ENCODE data around the gene UFSP2. TPM values are rescaled to one million over a fixed set of nuclear protein-coding genes. Genes with fewer than 3 reads are reported as not detected.

The UFSP2 gene
- total RNA-seq, 1 donor from 2014 or later = 27.5 TPM

DNA sequence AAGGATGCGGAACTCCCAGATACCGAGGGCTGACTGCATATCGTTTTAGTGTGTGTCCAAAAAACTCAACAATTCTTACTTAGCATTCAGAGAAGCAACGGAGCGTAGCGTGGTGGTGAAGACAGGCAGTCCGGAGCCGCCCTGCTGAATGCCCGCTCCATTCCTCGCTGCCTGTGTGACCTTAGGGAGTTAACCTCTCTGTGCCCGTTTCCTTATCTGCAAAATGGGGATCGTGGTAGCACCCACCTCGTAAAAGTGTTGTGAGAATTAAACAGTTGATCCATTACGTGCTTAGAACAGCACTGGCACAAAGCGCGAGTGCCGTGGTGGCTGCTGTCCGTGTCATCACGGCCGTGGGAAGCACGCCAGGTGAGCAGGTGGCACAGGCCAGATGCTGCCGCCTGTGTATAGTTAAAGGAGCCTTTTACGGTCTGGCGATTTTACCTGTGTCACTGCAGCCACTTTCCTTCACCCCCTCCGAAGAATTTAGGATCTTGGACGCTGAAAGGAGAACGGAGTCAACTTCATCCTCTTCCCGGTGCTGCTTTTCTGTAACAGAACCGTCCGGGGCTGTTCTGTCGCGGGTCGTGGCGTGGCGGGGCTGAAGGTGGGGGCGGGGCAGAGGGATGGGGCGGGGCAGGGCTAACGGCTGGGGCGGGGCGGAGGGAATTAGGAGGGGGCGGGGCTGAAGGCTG, 44.9 kb upstream of the UFSP2 start:
- Histone ChIP-seq H3K4me2 (ENCODE audit: low read length) (peak overlapping the region; percentile 100), H4K20me1 (ENCODE audit: insufficient read depth, low read length) (no peaks in the 10 kb centered on the region), H3K36me3 (ENCODE audit: insufficient read depth, low read length) (no peaks in the 10 kb centered on the region), H2AFZ (ENCODE audit: low read depth, low read length) (peak overlapping the region; percentile 87), H3K9ac (ENCODE audit: low read length) (peak overlapping the region; percentile 80), H3K4me1 (ENCODE audit: insufficient read depth, low read length) (no peaks in the 10 kb centered on the region), H3K79me2 (ENCODE audit: insufficient read depth, low read length) (no peaks in the 10 kb centered on the region), H3K27ac (ENCODE audit: low read depth, low read length) (no peak overlapping the region), H3K4me3 (ENCODE audit: insufficient read depth, low read depth, low read length) (peak overlapping the region; percentile 75), H3K27me3 (ENCODE audit: insufficient read depth, low read length) (peaks cover 3% of the 10 kb centered on the region), H3K9me3 (ENCODE audit: insufficient read depth, low read depth, low read length) (no peaks in the 10 kb centered on the region)
- peaks cover 3% of the 10 kb centered on the region for H3K9me3 Mint-ChIP-seq (ENCODE audit: unreplicated experiment)
- TF ChIP-seq EZH2 (IDR thresholded peaks at IDR 0.05; ENCODE audit: insufficient read depth, low read length) = no peak
- no peak for TF ChIP-seq CTCF (IDR thresholded peaks at IDR 0.05; ENCODE audit: insufficient read depth, low read depth, low read length)
- no peak overlapping the region for H3K27ac Mint-ChIP-seq (ENCODE audit: unreplicated experiment)
- peak overlapping the region; percentile 82 for H3K4me3 Mint-ChIP-seq (ENCODE audit: unreplicated experiment)
- FAIRE-seq (no peak), DNase-seq (ENCODE audit: low read depth) (no peak)
- no peaks in the 10 kb centered on the region for H3K36me3 Mint-ChIP-seq (ENCODE audit: low read depth, unreplicated experiment)
- peaks cover 8% of the 10 kb centered on the region for H3K27me3 Mint-ChIP-seq (ENCODE audit: low read depth, unreplicated experiment)
- H3K4me1 Mint-ChIP-seq (ENCODE audit: low read depth, unreplicated experiment) = no peaks in the 10 kb centered on the region

- peaks cover 3% of the 10 kb centered on the region for H3K9me3 Mint-ChIP-seq (ENCODE audit: unreplicated experiment)
- FAIRE-seq (no peak), DNase-seq (ENCODE audit: low read depth) (no peak)
- H3K36me3 Mint-ChIP-seq (ENCODE audit: low read depth, unreplicated experiment) = no peaks in the 10 kb centered on the region
- no peaks in the 10 kb centered on the region for H4K20me1 ChIP-seq (ENCODE audit: insufficient read depth, low read length)
- H2AFZ ChIP-seq (ENCODE audit: low read depth, low read length) = no peak overlapping the region
- no peak overlapping the region for H3K27ac Mint-ChIP-seq (ENCODE audit: unreplicated experiment)
- no peaks in the 10 kb centered on the region for H3K36me3 ChIP-seq (ENCODE audit: insufficient read depth, low read length)
- TF ChIP-seq CTCF (IDR thresholded peaks at IDR 0.05; ENCODE audit: insufficient read depth, low read depth, low read length) (no peak), EZH2 (IDR thresholded peaks at IDR 0.05; ENCODE audit: insufficient read depth, low read length) (no peak)
- H3K9ac ChIP-seq (ENCODE audit: low read length) = no peak overlapping the region
- no peak overlapping the region for H3K27ac ChIP-seq (ENCODE audit: low read depth, low read length)
- H3K79me2 ChIP-seq (ENCODE audit: insufficient read depth, low read length) = no peaks in the 10 kb centered on the region
- H3K4me2 ChIP-seq (ENCODE audit: low read length) = no peak overlapping the region
- H3K27me3 Mint-ChIP-seq (ENCODE audit: low read depth, unreplicated experiment) = peaks cover 10% of the 10 kb centered on the region
- peaks cover 3% of the 10 kb centered on the region for H3K27me3 ChIP-seq (ENCODE audit: insufficient read depth, low read length)
- no peaks in the 10 kb centered on the region for H3K4me1 Mint-ChIP-seq (ENCODE audit: low read depth, unreplicated experiment)
- H3K4me3 ChIP-seq (ENCODE audit: insufficient read depth, low read depth, low read length) = no peak overlapping the region
- H3K4me1 ChIP-seq (ENCODE audit: insufficient read depth, low read length) = no peaks in the 10 kb centered on the region
- H3K4me3 Mint-ChIP-seq (ENCODE audit: unreplicated experiment) = no peak overlapping the region
- no peaks in the 10 kb centered on the region for H3K9me3 ChIP-seq (ENCODE audit: insufficient read depth, low read depth, low read length)
Measured at GRCh38 chr4:185469580-185470154, 43.9 kb upstream of the UFSP2 start.

DNA sequence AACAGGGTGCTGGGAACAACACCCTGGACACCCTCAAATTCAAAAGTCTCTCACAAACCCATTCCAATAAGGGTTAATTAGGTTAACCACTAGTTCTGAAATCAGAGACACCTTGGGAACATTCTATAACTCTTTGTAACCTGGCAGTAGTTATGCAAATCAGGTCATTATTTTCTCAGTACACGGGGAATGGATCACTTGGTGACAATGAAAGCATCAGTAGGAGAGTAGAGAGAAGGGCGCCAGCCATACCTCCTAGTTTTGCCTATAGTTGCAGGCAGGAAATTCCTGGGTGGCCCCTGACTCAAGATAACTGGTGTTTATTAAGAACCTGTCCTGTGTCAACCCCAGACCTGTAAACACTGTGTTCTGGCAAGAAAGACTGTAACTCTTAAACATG, 43.2 kb upstream of the UFSP2 start:
- no peak for TF ChIP-seq EZH2 (IDR thresholded peaks at IDR 0.05; ENCODE audit: insufficient read depth, low read length)
- TF ChIP-seq CTCF (IDR thresholded peaks at IDR 0.05; ENCODE audit: insufficient read depth, low read depth, low read length) = no peak
- no peak for FAIRE-seq
- H3K4me1 ChIP-seq (ENCODE audit: insufficient read depth, low read length) = no peaks in the 10 kb centered on the region

More for the DNA sequence above, 43.2 kb upstream of the UFSP2 start:
- H4K20me1 ChIP-seq (ENCODE audit: insufficient read depth, low read length) = no peaks in the 10 kb centered on the region
- no peaks in the 10 kb centered on the region for H3K9me3 ChIP-seq (ENCODE audit: insufficient read depth, low read depth, low read length)
- Mint-ChIP-seq H3K9me3 (ENCODE audit: unreplicated experiment) (peaks cover 3% of the 10 kb centered on the region), H3K36me3 (ENCODE audit: low read depth, unreplicated experiment) (no peaks in the 10 kb centered on the region), H3K4me1 (ENCODE audit: low read depth, unreplicated experiment) (no peaks in the 10 kb centered on the region), H3K27me3 (ENCODE audit: low read depth, unreplicated experiment) (peaks cover 10% of the 10 kb centered on the region), H3K27ac (ENCODE audit: unreplicated experiment) (no peak overlapping the region), H3K4me3 (ENCODE audit: unreplicated experiment) (no peak overlapping the region)
- no peak overlapping the region for H3K4me3 ChIP-seq (ENCODE audit: insufficient read depth, low read depth, low read length)
- no peak for DNase-seq (ENCODE audit: low read depth)
- no peak overlapping the region for H3K9ac ChIP-seq (ENCODE audit: low read length)
- H3K27ac ChIP-seq (ENCODE audit: low read depth, low read length) = no peak overlapping the region
- H3K4me2 ChIP-seq (ENCODE audit: low read length) = no peak overlapping the region
- H3K36me3 ChIP-seq (ENCODE audit: insufficient read depth, low read length) = no peaks in the 10 kb centered on the region
- peaks cover 3% of the 10 kb centered on the region for H3K27me3 ChIP-seq (ENCODE audit: insufficient read depth, low read length)
- no peaks in the 10 kb centered on the region for H3K79me2 ChIP-seq (ENCODE audit: insufficient read depth, low read length)
- no peak overlapping the region for H2AFZ ChIP-seq (ENCODE audit: low read depth, low read length)
